ENCODE results near the gene GTPBP1.

GTPBP1 gene

GRCh38 chr22:38704654-38705234 lies 1.0 kb upstream of the GTPBP1 start:
- DNase-seq, result no peak

GRCh38 chr22:38706101-38706900 lies 557 bp downstream of the GTPBP1 start:
- DNase-seq, result no peak

GRCh38 chr22:38706901-38707195 lies 1.1 kb downstream of the GTPBP1 start:
- no peak for DNase-seq

- no peak for DNase-seq
Observed at GRCh38 chr22:38707346-38707745, 1.6 kb downstream of the GTPBP1 start.

- no peak for DNase-seq
Observed at GRCh38 chr22:38707984-38708383, 2.2 kb downstream of the GTPBP1 start.

GRCh38 chr22:38709306-38709705 lies 3.6 kb downstream of the GTPBP1 start:
- no peak for DNase-seq

- DNase-seq, result no peak
Observed at GRCh38 chr22:38710351-38710750, 4.6 kb downstream of the GTPBP1 start.

GRCh38 chr22:38710866-38711265 lies 5.1 kb downstream of the GTPBP1 start:
- DNase-seq, result no peak

GRCh38 chr22:38712486-38713207 lies 6.9 kb downstream of the GTPBP1 start:
- DNase-seq, result no peak

GRCh38 chr22:38713921-38714320 lies 8.2 kb downstream of the GTPBP1 start:
- no peak for DNase-seq

- no peak for DNase-seq
Observed at GRCh38 chr22:38715176-38715764, 9.5 kb downstream of the GTPBP1 start.

GRCh38 chr22:38715852-38716251 lies 10.1 kb downstream of the GTPBP1 start:
- no peak for DNase-seq

- no peak for DNase-seq
Observed at GRCh38 chr22:38716271-38716670, 10.5 kb downstream of the GTPBP1 start.

- DNase-seq, result no peak
Observed at GRCh38 chr22:38716826-38717225, 11.1 kb downstream of the GTPBP1 start.

GRCh38 chr22:38717244-38717643 lies 11.5 kb downstream of the GTPBP1 start:
- no peak for DNase-seq

- no peak for DNase-seq
Observed at GRCh38 chr22:38718414-38718813, 12.7 kb downstream of the GTPBP1 start.

GRCh38 chr22:38719196-38719595 lies 13.5 kb downstream of the GTPBP1 start:
- DNase-seq, result no peak

GRCh38 chr22:38720350-38720749 lies 14.6 kb downstream of the GTPBP1 start:
- no peak for DNase-seq

- no peak for DNase-seq
Observed at GRCh38 chr22:38721551-38721950, 15.8 kb downstream of the GTPBP1 start.

GRCh38 chr22:38724176-38724575 lies 18.4 kb downstream of the GTPBP1 start:
- DNase-seq, result no peak

GRCh38 chr22:38724926-38725571 lies 19.3 kb downstream of the GTPBP1 start:
- DNase-seq, result no peak

GRCh38 chr22:38725900-38726655 lies 20.3 kb downstream of the GTPBP1 start:
- DNase-seq, result no peak

- DNase-seq, result no peak
Observed at GRCh38 chr22:38727123-38727522, 21.4 kb downstream of the GTPBP1 start.
